GM21786 (cell line): ENCODE results near the gene SYNPO.

Experiments used
- ATAC-seq: cut with Tn5 transposase; IDR thresholded peaks from one replicate; pipeline ENCODE4 v1.9.1; 2021; ENCODE audit not compliant: unreplicated experiment

The SYNPO gene

GRCh38 chr5:150689120-150689519 is 48.7 kb downstream of the SYNPO start:
- ATAC-seq = no peak

- ATAC-seq = no peak
Measured at GRCh38 chr5:150690760-150691159, 50.3 kb downstream of the SYNPO start.

GRCh38 chr5:150692276-150692675 is 51.8 kb downstream of the SYNPO start:
- ATAC-seq = no peak

DNA sequence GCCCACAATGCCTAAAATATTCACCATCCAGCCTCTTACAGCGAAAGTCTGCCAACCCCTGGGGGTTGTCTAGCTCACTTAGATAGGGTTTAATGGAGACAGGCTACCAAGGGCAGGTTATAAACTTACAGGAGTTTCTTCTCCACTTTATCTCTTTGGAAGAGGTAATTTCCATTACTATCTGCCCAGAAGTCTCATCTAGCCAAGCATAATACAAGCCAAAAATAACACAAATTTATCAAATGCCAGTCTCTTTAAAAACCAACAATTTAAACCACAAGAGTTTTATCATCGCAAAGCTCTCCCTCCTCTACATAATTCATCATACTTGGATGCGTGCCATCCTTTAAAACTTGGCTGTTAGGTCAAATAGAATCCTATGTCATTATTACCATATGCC is 54.2 kb downstream of the SYNPO start:
- no peak for ATAC-seq

GRCh38 chr5:150700246-150700593 is 59.8 kb downstream of the SYNPO start:
- ATAC-seq = no peak

DNA sequence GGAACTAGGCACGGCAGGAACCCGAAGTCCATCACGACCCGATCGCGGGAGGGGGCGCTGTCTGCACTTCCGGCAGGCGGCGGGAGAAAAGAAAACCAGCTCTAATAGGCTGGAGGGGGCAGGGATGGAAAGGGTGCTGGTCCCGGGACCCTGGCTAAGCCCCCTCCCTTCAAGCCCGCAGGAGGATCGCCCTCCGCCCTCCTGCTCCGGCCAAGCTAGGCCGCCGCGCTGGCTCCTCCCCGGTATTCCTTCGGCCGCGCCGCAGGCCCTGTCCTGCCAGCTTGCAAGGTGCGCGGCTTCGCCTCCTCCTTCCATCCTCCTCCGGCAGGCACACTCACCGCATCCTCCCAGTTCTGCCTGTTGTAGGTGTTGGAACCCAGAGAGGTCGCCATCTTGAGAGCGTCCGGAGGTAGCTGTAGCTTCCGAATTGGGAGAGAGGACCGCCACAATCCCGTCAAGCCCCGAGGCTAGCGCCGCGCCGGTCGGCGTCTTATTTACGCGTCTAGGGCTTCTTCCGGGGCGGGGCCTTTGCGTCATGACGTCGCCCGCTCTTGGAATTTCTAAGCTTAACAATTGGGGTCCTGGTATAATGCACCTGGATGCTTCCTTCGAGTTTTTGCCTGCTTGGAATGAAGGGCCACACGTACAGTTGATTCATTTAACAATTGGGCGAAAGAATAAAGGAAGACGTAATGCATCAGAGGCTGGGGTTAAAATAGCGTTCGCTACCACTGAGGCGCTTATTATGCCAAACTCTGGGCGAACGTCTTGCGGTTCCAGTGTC is 60.3 kb downstream of the SYNPO start, which contains the start of gene RBM22:
RBM22 (minus strand) TSS at position 469 of the 784 bp plus-strand sequence; CDS start at position 392, 77 bp downstream.
- peak; percentile 96 for ATAC-seq

GRCh38 chr5:150703762-150704161 is 63.3 kb downstream of the SYNPO start:
- no peak for ATAC-seq

- ATAC-seq = no peak
Measured at GRCh38 chr5:150706776-150707390, 66.4 kb downstream of the SYNPO start.
